GM06990 (cell line): ENCODE measurements around the gene ZNF280A.

ENCODE experiments used
- DNase-seq: peaks from one replicate; pipeline ENCODE4 v3.0.0-alpha.2; 2011; ENCODE audit not compliant: insufficient read length; ENCODE audit errors: extremely low read depth
- H3K27me3 ChIP-seq: replicated peaks from 2 replicates; pipeline ENCODE4 v1.6.0; 2011; ENCODE audit warnings: low read length; ENCODE audit not compliant: control insufficient read depth, insufficient read depth
- H3K36me3 ChIP-seq: 2 replicates; pipeline ENCODE4 v1.5.1; 2011; ENCODE audit warnings: low read length; ENCODE audit not compliant: control insufficient read depth, insufficient read depth
- H3K4me3 ChIP-seq: replicated peaks from 2 replicates; pipeline ENCODE4 v1.5.1; 2011; ENCODE audit warnings: low read depth, mild to moderate bottlenecking, control low read depth, low read length
- CTCF ChIP-seq: IDR thresholded peaks from 2 replicates; pipeline ENCODE4 v1.5.1; 2011; ENCODE audit warnings: low read length, control low read depth, mild to moderate bottlenecking, inconsistent platforms; ENCODE audit not compliant: insufficient read depth, poor library complexity, severe bottlenecking

Gene ZNF280A

GRCh38 chr22:22531770-22532546 lies 11.9 kb upstream of the ZNF280A start:
- Histone ChIP-seq H3K27me3 (no peaks in the 10 kb centered on the region), H3K36me3 (no peaks in the 10 kb centered on the region), H3K4me3 (no peak overlapping the region)
- DNase-seq: no peak
- TF ChIP-seq CTCF: no peak

- H3K27me3 ChIP-seq: no peaks in the 10 kb centered on the region
Observed at GRCh38 chr22:22528780-22529179, 8.7 kb upstream of the ZNF280A start.

GRCh38 chr22:22527312-22527711 lies 7.2 kb upstream of the ZNF280A start:
- Histone ChIP-seq H3K4me3 (no peak overlapping the region), H3K27me3 (no peaks in the 10 kb centered on the region), H3K36me3 (no peaks in the 10 kb centered on the region)
- DNase-seq: no peak
- TF ChIP-seq CTCF: no peak

More at GRCh38 chr22:22528780-22529179, 8.7 kb upstream of the ZNF280A start:
- DNase-seq: no peak
- no peak for TF ChIP-seq CTCF
- Histone ChIP-seq H3K36me3 (no peaks in the 10 kb centered on the region), H3K4me3 (no peak overlapping the region)

- H3K4me3 ChIP-seq: no peak overlapping the region
- H3K36me3 ChIP-seq: no peaks in the 10 kb centered on the region
- H3K27me3 ChIP-seq: no peaks in the 10 kb centered on the region
- TF ChIP-seq CTCF: no peak
- no peak for DNase-seq
Observed at GRCh38 chr22:22526125-22526912, 6.2 kb upstream of the ZNF280A start.

- no peak for TF ChIP-seq CTCF
- Histone ChIP-seq H3K4me3 (no peak overlapping the region), H3K27me3 (no peaks in the 10 kb centered on the region), H3K36me3 (no peaks in the 10 kb centered on the region)
- DNase-seq: no peak
Observed at GRCh38 chr22:22523494-22523893, 3.4 kb upstream of the ZNF280A start.
